Gastrocnemius medialis (tissue), 4 donors: ENCODE data around the gene GNAT1.

ENCODE experiments used
- POLR2A ChIP-seq, 2 donors: fragments of 450-650 bp; IDR thresholded peaks; one replicate each; pipeline ENCODE4 v1.6.1; 2017; ENCODE audit warnings: antibody characterized with exemption in 2 of 2, mild to moderate bottlenecking in 2 of 2, moderate library complexity in 2 of 2
- TF ChIP-seq, protein P1 (sequence below), 5 experiments: fragments of 450-650 bp in 3 of 5; fragments of 200-600 bp in 2 of 5; sonication (generic) in 2 of 5; IDR thresholded peaks in 4 of 5; conservative IDR thresholded peaks in 1 of 5; 1 replicate in 4 of 5; 2 replicates in 1 of 5; pipeline ENCODE4 v1.5.1; 2016 to 2019; ENCODE audit warnings: antibody characterized with exemption in 5 of 5, mild to moderate bottlenecking in 3 of 5, moderate library complexity in 3 of 5

DNA sequence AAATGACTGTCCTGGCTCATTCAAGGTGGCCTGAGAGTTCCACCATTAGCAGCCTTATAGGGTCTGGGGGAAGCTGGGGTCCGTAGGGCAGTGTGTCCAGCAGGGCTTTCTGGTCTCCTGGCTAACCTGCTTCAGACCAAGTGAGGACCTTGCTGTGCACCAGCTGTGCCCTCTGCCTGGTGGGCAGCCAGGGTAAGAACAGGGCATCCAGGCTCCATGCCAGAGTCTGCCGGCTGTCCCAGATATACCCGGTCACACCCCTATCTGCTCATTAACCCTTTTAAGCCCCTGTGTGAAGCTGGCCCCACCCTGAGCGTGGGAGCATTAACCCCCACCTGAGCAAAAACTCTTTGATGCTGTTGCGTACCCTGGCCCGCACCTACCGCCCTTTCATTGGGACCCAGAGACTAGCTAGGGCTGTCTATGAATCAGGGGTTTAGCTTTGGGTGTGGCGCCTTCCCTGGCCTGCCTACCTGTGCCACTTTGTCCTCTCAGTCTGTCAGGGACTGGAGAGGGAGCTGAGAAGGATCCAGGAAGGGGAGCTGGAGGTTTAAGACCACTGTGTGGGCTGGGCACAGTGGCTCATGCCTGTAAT is 18.7 kb upstream of the GNAT1 start:
- TF ChIP-seq, protein P1, sequence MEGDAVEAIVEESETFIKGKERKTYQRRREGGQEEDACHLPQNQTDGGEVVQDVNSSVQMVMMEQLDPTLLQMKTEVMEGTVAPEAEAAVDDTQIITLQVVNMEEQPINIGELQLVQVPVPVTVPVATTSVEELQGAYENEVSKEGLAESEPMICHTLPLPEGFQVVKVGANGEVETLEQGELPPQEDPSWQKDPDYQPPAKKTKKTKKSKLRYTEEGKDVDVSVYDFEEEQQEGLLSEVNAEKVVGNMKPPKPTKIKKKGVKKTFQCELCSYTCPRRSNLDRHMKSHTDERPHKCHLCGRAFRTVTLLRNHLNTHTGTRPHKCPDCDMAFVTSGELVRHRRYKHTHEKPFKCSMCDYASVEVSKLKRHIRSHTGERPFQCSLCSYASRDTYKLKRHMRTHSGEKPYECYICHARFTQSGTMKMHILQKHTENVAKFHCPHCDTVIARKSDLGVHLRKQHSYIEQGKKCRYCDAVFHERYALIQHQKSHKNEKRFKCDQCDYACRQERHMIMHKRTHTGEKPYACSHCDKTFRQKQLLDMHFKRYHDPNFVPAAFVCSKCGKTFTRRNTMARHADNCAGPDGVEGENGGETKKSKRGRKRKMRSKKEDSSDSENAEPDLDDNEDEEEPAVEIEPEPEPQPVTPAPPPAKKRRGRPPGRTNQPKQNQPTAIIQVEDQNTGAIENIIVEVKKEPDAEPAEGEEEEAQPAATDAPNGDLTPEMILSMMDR (IDR thresholded peaks at IDR 0.05 in 4 of 5, conservative IDR thresholded peaks at IDR 0.05 in 1 of 5) = peak in 1 of 5 experiments; percentile 9
- no peak for TF ChIP-seq POLR2A (IDR thresholded peaks at IDR 0.05)
